Measurements from ENCODE around the gene ABCC1.

The ABCC1 gene

DNA sequence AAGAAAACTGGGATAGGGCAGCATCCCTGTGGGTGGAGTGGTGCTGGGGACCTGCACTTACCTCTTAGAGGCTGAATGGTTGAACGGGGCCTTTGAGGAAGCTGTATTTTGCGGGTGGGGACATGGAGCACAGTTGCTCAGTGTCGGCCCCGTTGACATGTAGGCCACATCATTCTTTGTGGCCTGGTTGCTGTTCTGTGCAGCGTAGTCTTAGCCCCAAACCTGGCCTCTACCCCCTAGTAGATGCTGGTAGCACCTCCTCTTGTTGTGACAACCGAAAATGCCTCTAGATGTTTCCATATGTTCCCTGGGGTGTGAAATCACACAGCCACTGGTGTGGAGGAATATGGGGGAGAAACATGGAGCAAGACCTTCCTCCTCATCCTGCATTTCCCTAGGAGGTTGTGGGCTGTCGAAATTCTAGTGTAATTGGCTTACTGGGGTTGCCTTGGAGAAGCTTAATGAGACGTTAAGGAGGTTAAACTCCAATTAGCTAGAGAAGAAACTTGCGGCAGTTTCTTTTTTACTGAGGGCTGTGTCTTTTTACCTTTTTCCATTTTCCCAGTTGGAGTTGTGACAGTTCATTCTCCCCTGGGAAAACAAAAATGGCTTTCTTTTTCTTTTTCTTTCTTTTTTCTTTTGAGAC, 9.4 kb downstream of the ABCC1 start:
- no peaks in the 10 kb centered on the region for H3K4me1 ChIP-seq (ENCODE audit: control insufficient read depth, insufficient read depth, low read length)
- ChIA-PET POLR2A (interaction anchor here (0.6 kb wide), 1 partner anchor 381 kb away, joined by 5 read pairs; no protein-coding TSS in a partner anchor), CTCF (no interaction called here)
- H3K27ac ChIP-seq (ENCODE audit: extremely low read depth, low read depth, low read length), result no peak overlapping the region
- H3K9me3 ChIP-seq (ENCODE audit: control insufficient read depth, insufficient read depth, low read depth, low read length), result no peaks in the 10 kb centered on the region
- H3K4me3 ChIP-seq (ENCODE audit: low read depth, low read length), result no peak overlapping the region
- TF ChIP-seq HOXC10 (CRISPR knock-in tag; IDR thresholded peaks at IDR 0.05), result no peak
- TF ChIP-seq, protein P1, sequence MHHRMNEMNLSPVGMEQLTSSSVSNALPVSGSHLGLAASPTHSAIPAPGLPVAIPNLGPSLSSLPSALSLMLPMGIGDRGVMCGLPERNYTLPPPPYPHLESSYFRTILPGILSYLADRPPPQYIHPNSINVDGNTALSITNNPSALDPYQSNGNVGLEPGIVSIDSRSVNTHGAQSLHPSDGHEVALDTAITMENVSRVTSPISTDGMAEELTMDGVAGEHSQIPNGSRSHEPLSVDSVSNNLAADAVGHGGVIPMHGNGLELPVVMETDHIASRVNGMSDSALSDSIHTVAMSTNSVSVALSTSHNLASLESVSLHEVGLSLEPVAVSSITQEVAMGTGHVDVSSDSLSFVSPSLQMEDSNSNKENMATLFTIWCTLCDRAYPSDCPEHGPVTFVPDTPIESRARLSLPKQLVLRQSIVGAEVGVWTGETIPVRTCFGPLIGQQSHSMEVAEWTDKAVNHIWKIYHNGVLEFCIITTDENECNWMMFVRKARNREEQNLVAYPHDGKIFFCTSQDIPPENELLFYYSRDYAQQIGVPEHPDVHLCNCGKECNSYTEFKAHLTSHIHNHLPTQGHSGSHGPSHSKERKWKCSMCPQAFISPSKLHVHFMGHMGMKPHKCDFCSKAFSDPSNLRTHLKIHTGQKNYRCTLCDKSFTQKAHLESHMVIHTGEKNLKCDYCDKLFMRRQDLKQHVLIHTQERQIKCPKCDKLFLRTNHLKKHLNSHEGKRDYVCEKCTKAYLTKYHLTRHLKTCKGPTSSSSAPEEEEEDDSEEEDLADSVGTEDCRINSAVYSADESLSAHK (tag by site-specific recombination; IDR thresholded peaks at IDR 0.05), result peak; percentile 84
- peaks cover 0 to 2% of the 10 kb centered on the region in 2 experiments; a peak in 1 of 3 replicates for H3K36me3 ChIP-seq (ENCODE audit: control insufficient read depth in 2 of 2, insufficient read depth in 1 of 2, low read length in 2 of 2)

DNA sequence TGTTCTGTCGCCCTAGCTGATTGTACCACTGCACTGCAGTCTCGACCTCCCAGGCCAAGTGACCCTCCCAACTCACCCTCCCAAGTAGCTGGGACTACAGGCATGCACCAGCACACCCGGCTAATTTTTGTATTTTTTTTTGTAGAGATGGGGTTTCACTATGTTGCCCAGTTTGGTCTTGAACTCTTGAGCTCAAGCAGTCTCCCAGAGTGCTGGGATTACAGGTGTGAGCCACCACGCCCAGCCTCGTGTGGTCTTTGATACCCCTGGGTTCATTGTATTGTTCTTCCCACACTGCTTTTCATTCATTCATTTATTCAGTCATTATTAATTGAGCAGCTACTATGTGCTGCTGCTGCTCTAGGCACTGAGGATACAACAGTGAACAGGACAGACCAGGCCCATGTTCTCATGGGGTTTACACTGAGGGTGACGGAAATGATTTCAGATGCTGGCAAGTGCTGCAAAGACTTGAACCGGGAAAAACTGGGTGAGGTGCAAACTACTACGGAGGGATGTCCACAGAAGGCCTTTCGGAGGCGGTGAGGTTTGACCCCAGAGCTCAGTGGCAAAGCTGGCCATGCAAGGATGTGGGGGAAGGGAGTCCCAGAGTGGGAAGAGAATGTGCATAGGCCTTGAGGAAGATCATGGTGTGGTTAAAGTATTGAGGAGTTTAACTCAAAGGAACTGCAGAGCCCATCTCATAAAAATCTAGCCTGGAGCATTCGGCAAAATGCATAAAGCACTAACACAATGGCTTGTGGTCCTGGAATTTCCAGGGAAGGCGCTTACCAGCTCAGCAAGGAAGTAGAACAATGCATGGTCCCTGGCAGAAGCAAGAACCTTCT, 10.9 kb downstream of the ABCC1 start:
- POLR2A ChIA-PET, result interaction anchor here (0.5 kb wide), 1 partner anchor 44 kb away, joined by 3 read pairs; no protein-coding TSS in a partner anchor
- CTCF ChIA-PET, result no interaction called here
- Histone ChIP-seq H3K4me1 (ENCODE audit: control insufficient read depth, insufficient read depth, low read length) (no peaks in the 10 kb centered on the region), H3K27ac (ENCODE audit: extremely low read depth, low read depth, low read length) (no peak overlapping the region), H3K9me3 (ENCODE audit: control insufficient read depth, insufficient read depth, low read depth, low read length) (no peaks in the 10 kb centered on the region), H3K4me3 (ENCODE audit: low read depth, low read length) (no peak overlapping the region), H3K36me3 (ENCODE audit: control insufficient read depth in 2 of 2, insufficient read depth in 1 of 2, low read length in 2 of 2) (peaks cover 0 to 2% of the 10 kb centered on the region in 2 experiments; a peak in 1 of 3 replicates)
- TF ChIP-seq SP2 (tag by site-specific recombination; IDR thresholded peaks at IDR 0.05), result no peak
- no peak for TF ChIP-seq ZNF354C (tag by site-specific recombination; IDR thresholded peaks at IDR 0.05; ENCODE audit: borderline replicate concordance, low read depth)
- TF ChIP-seq ZNF366 (tag by site-specific recombination; conservative IDR thresholded peaks at IDR 0.05), result no peak
- TF ChIP-seq SP3 (tag by site-specific recombination; IDR thresholded peaks at IDR 0.05), result no peak
- TF ChIP-seq ZNF664 (tag by site-specific recombination; IDR thresholded peaks at IDR 0.05), result peak; percentile 86
- TF ChIP-seq ZNF560 (tag by site-specific recombination; IDR thresholded peaks at IDR 0.05; ENCODE audit: borderline replicate concordance), result no peak

DNA sequence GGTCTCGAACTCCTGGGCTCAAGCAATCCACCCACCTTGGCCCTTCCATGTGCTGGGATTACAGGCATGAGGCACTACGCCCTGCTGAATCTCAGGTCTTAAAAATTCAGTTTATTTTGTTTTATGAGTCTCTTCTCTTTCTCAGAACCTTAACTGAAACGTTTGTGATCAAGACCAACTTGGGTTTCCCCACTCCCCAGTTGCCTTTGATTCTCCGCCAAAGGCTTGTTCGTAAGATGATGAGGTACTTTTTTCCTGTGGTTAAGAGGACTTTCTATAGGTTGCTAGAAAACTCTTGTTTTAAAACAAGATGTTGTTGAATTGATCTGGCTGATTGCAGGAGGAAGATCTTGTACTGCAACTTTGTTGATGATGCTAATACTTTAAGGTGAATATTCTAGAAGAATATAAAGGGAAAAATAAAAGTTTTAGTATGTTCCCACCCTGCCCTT, 11.7 kb downstream of the ABCC1 start:
- Histone ChIP-seq H3K4me1 (ENCODE audit: control insufficient read depth, insufficient read depth, low read length) (no peaks in the 10 kb centered on the region), H3K9me3 (ENCODE audit: control insufficient read depth, insufficient read depth, low read depth, low read length) (no peaks in the 10 kb centered on the region), H3K4me3 (ENCODE audit: low read depth, low read length) (no peak overlapping the region), H3K27ac (ENCODE audit: extremely low read depth, low read depth, low read length) (no peak overlapping the region), H3K36me3 (ENCODE audit: control insufficient read depth in 2 of 2, insufficient read depth in 1 of 2, low read length in 2 of 2) (peaks cover 0 to 2% of the 10 kb centered on the region in 2 experiments; a peak in 1 of 3 replicates)
- TF ChIP-seq ZNF10 (tag by site-specific recombination; IDR thresholded peaks at IDR 0.05), result no peak
- CTCF ChIA-PET, result no interaction called here
- POLR2A ChIA-PET, result no interaction called here

DNA sequence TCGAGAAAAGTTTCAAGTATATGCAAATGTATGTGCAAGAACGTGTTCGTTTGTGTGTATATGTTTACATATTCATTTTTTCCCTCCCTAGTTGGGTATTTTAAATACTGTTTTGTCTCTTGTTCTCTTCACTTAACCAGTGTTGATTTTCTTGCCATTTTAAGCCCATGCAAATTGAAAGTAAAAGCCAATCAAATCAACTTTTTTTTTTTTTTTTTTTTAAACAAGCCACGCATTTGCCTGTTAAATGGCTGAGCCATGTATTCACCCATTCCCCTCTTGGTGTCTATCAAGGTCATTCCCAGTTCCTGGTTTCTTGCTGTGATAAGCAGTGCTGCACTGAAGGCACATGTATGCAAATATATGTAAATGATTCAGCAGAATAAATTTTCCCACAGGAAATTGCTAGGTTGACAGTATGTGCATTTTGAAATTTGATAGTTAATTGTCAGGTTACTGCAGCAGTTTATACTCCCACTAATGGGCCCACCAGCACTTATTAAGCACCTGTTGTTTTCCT, 12.2 kb downstream of the ABCC1 start:
- Histone ChIP-seq H3K27ac (ENCODE audit: extremely low read depth, low read depth, low read length) (no peak overlapping the region), H3K36me3 (ENCODE audit: control insufficient read depth in 2 of 2, insufficient read depth in 1 of 2, low read length in 2 of 2) (peaks cover 0 to 2% of the 10 kb centered on the region in 2 experiments; a peak in 1 of 3 replicates), H3K9me3 (ENCODE audit: control insufficient read depth, insufficient read depth, low read depth, low read length) (no peaks in the 10 kb centered on the region), H3K4me3 (ENCODE audit: low read depth, low read length) (no peak overlapping the region), H3K4me1 (ENCODE audit: control insufficient read depth, insufficient read depth, low read length) (0 out of 2 replicates have a peak, but pooled peaks cover under 1% of the 10 kb centered on the region)
- ChIA-PET POLR2A (no interaction called here), CTCF (no interaction called here)
- TF ChIP-seq ZNF626 (tag by site-specific recombination; IDR thresholded peaks at IDR 0.05) (no peak), ZFHX2 (tag by site-specific recombination; conservative IDR thresholded peaks at IDR 0.05) (no peak), ZNF23 (tag by site-specific recombination; IDR thresholded peaks at IDR 0.05; ENCODE audit: borderline replicate concordance) (no peak), ZNF239 (tag by site-specific recombination; IDR thresholded peaks at IDR 0.05) (no peak), ZNF24 (tag by site-specific recombination; IDR thresholded peaks at IDR 0.05) (no peak), ZFP41 (tag by site-specific recombination; IDR thresholded peaks at IDR 0.05; ENCODE audit: borderline replicate concordance) (no peak), IKZF3 (tag by site-specific recombination; IDR thresholded peaks at IDR 0.05) (no peak), EGR2 (tag by site-specific recombination; IDR thresholded peaks at IDR 0.05; ENCODE audit: low read depth) (no peak), ZBTB17 (tag by site-specific recombination; IDR thresholded peaks at IDR 0.05) (no peak), ZNF544 (tag by site-specific recombination; IDR thresholded peaks at IDR 0.05) (no peak), KLF16 (tag by site-specific recombination; IDR thresholded peaks at IDR 0.05) (no peak), ZNF521 (tag by site-specific recombination; IDR thresholded peaks at IDR 0.05) (no peak)
- TF ChIP-seq, protein P2, sequence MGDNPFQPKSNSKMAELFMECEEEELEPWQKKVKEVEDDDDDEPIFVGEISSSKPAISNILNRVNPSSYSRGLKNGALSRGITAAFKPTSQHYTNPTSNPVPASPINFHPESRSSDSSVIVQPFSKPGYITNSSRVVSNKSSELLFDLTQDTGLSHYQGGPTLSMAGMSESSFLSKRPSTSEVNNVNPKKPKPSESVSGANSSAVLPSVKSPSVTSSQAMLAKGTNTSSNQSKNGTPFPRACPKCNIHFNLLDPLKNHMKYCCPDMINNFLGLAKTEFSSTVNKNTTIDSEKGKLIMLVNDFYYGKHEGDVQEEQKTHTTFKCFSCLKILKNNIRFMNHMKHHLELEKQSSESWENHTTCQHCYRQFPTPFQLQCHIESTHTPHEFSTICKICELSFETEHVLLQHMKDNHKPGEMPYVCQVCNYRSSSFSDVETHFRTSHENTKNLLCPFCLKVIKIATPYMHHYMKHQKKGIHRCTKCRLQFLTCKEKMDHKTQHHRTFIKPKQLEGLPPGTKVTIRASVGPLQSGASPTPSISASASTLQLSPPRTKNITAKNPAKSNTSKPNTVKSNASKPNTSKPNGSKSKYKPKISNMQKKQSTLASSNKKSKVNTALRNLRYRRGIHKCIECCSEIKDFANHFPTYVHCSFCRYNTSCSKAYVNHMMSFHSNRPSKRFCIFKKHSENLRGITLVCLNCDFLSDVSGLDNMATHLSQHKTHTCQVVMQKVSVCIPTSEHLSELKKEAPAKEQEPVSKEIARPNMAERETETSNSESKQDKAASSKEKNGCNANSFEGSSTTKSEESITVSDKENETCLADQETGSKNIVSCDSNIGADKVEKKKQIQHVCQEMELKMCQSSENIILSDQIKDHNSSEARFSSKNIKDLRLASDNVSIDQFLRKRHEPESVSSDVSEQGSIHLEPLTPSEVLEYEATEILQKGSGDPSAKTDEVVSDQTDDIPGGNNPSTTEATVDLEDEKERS (tag by site-specific recombination; IDR thresholded peaks at IDR 0.05), result no peak
